Parathyroid adenoma (tissue), 2 donors: ENCODE measurements around the gene MAP3K10.

Experiments
- H2AFZ ChIP-seq: fragments of 300-600 bp; sonication (generic); one replicate; pipeline ENCODE4 v1.7.0; 2017; ENCODE audit warnings: antibody characterized with exemption, mild to moderate bottlenecking
- H3K27ac ChIP-seq: fragments of 300-600 bp; sonication (generic); one replicate; pipeline ENCODE4 v1.7.0; 2017
- H3K27me3 ChIP-seq: fragments of 300-600 bp; sonication (generic); one replicate; pipeline ENCODE4 v1.7.0; 2017; ENCODE audit warnings: low read length; ENCODE audit not compliant: control insufficient read depth, insufficient read depth
- H3K36me3 ChIP-seq: fragments of 300-600 bp; sonication (generic); one replicate; pipeline ENCODE4 v1.7.0; 2017; ENCODE audit warnings: low read length; ENCODE audit not compliant: control insufficient read depth, insufficient read depth
- H3K4me1 ChIP-seq: fragments of 300-600 bp; sonication (generic); one replicate; pipeline ENCODE4 v1.7.0; 2017; ENCODE audit warnings: control low read depth
- H3K4me2 ChIP-seq: fragments of 300-600 bp; sonication (generic); one replicate; pipeline ENCODE4 v1.7.0; 2017; ENCODE audit warnings: low read length
- H3K4me3 ChIP-seq: fragments of 300-600 bp; sonication (generic); one replicate; pipeline ENCODE4 v1.7.0; 2017; ENCODE audit warnings: low read depth, low read length
- H3K79me2 ChIP-seq: fragments of 300-600 bp; sonication (generic); one replicate; pipeline ENCODE4 v1.7.0; 2017; ENCODE audit warnings: control low read depth
- H3K9ac ChIP-seq: fragments of 300-600 bp; sonication (generic); one replicate; pipeline ENCODE4 v1.7.0; 2017; ENCODE audit warnings: mild to moderate bottlenecking
- H3K9me3 ChIP-seq: fragments of 300-600 bp; sonication (generic); one replicate; pipeline ENCODE4 v1.7.0; 2017; ENCODE audit warnings: low read length; ENCODE audit not compliant: control insufficient read depth
- CTCF ChIP-seq: fragments of 300-600 bp; sonication (generic); IDR thresholded peaks from one replicate; pipeline ENCODE4 v1.7.0; 2017; ENCODE audit warnings: antibody characterized with exemption, mild to moderate bottlenecking
- donor health status: primary hyperparathyroidism.

The MAP3K10 gene

GRCh38 chr19:40244579-40245317 is 53.5 kb downstream of the MAP3K10 start:
- no peaks in the 10 kb centered on the region for H3K9me3 ChIP-seq
- H3K27me3 ChIP-seq = no peaks in the 10 kb centered on the region
- H3K36me3 ChIP-seq = no peaks in the 10 kb centered on the region
- no peak overlapping the region for H3K4me2 ChIP-seq
- H3K27ac ChIP-seq = no peak overlapping the region
- H3K4me3 ChIP-seq = no peak overlapping the region
- H3K79me2 ChIP-seq = peaks cover 46% of the 10 kb centered on the region
- TF ChIP-seq CTCF = no peak
- no peak overlapping the region for H2AFZ ChIP-seq
- H3K4me1 ChIP-seq = peaks cover 19% of the 10 kb centered on the region
- no peak overlapping the region for H3K9ac ChIP-seq

DNA sequence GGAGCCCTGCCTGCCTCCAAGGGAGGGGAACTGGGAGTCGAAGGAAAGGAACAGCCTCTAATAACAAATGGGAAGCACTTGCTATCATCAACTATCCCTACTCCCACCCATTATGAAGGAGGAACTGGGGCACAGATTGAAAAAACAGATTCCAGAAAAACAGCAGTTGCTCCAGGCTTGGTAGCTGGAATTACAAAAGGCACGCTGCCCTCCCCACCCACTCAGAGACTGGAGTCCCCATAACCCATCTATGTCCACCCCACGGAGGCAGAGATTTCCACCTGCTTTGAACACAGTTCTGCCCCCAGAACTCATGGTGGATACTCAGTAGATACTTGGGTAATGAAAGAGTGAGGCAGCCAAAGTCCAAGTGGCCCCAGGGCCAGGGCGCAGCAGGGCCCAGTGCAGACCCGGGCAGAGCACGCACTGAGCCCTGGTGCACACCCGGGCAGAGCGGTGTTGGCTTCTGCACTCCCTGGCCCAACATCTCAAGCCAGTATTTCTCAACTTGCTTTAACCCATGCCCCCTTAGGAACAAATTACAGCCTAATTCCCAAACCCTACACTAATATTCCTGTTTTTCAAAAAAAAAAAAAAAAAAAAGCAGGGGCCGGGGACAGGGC is 54.4 kb downstream of the MAP3K10 start:
- Histone ChIP-seq H3K9ac (no peak overlapping the region), H3K27ac (no peak overlapping the region), H3K79me2 (peaks cover 38% of the 10 kb centered on the region), H3K4me3 (no peak overlapping the region), H3K4me2 (no peak overlapping the region), H3K27me3 (no peaks in the 10 kb centered on the region), H2AFZ (no peak overlapping the region), H3K36me3 (no peaks in the 10 kb centered on the region), H3K4me1 (peaks cover 19% of the 10 kb centered on the region), H3K9me3 (no peaks in the 10 kb centered on the region)
- no peak for TF ChIP-seq CTCF

GRCh38 chr19:40246292-40247073 is 55.3 kb downstream of the MAP3K10 start:
- TF ChIP-seq CTCF = no peak
- Histone ChIP-seq H2AFZ (no peak overlapping the region), H3K27me3 (no peaks in the 10 kb centered on the region), H3K4me1 (peaks cover 19% of the 10 kb centered on the region), H3K4me3 (no peak overlapping the region), H3K9me3 (no peaks in the 10 kb centered on the region), H3K79me2 (peaks cover 35% of the 10 kb centered on the region), H3K9ac (no peak overlapping the region), H3K4me2 (no peak overlapping the region), H3K27ac (peak overlapping the region; percentile 70), H3K36me3 (no peaks in the 10 kb centered on the region)

- no peak overlapping the region for H3K9ac ChIP-seq
- no peaks in the 10 kb centered on the region for H3K27me3 ChIP-seq
- H3K27ac ChIP-seq = peak overlapping the region; percentile 70
These were observed 56.0 kb downstream of the MAP3K10 start for GRCh38 chr19:40247178-40247577.

More at GRCh38 chr19:40247178-40247577, 56.0 kb downstream of the MAP3K10 start:
- no peak overlapping the region for H3K4me2 ChIP-seq
- H2AFZ ChIP-seq = no peak overlapping the region
- peaks cover 26% of the 10 kb centered on the region for H3K4me1 ChIP-seq
- H3K79me2 ChIP-seq = peaks cover 34% of the 10 kb centered on the region
- H3K9me3 ChIP-seq = no peaks in the 10 kb centered on the region
- H3K36me3 ChIP-seq = no peaks in the 10 kb centered on the region
- TF ChIP-seq CTCF = no peak
- H3K4me3 ChIP-seq = no peak overlapping the region
